Smooth muscle cell (in vitro differentiated cells): ENCODE measurements around the gene OLFML1. TPM values are rescaled to one million over a fixed set of nuclear protein-coding genes. Genes with fewer than 3 reads are reported as not detected.

Experiments
- DNase-seq: peaks from one replicate; lab custom pipeline; 2025; ENCODE audit not compliant: unreplicated experiment; lab: John Stamatoyannopoulos, UW
- H2AFZ ChIP-seq: fragments of 200-600 bp; sonication (generic); 2 replicates; pipeline ENCODE4 v1.6.0; 2016; ENCODE audit warnings: antibody characterized with exemption, low read depth, mild to moderate bottlenecking
- H3F3A ChIP-seq: fragments of 200-600 bp; sonication (generic); 2 replicates; pipeline ENCODE4 v1.6.0; 2017; ENCODE audit warnings: antibody characterized with exemption, low read depth
- H3K27ac ChIP-seq: fragments of 200-600 bp; sonication (generic); 2 replicates; pipeline ENCODE4 v1.5.1; 2016; ENCODE audit warnings: low read depth, mild to moderate bottlenecking
- H3K27me3 ChIP-seq: fragments of 200-600 bp; sonication (generic); 2 replicates; pipeline ENCODE4 v1.6.1; 2016; ENCODE audit warnings: low read depth, mild to moderate bottlenecking
- H3K36me3 ChIP-seq: fragments of 200-600 bp; sonication (generic); 2 replicates; pipeline ENCODE4 v1.5.1; 2016; ENCODE audit warnings: low read depth
- H3K4me1 ChIP-seq: fragments of 200-600 bp; sonication (generic); 2 replicates; pipeline ENCODE4 v1.5.1; 2016; ENCODE audit warnings: low read depth
- H3K4me2 ChIP-seq: fragments of 200-600 bp; sonication (generic); 2 replicates; pipeline ENCODE4 v1.6.0; 2016; ENCODE audit warnings: mild to moderate bottlenecking
- H3K4me3 ChIP-seq: fragments of 200-600 bp; sonication (generic); 2 replicates; pipeline ENCODE4 v1.5.1; 2016; ENCODE audit warnings: mild to moderate bottlenecking
- H3K79me2 ChIP-seq: fragments of 200-600 bp; sonication (generic); 2 replicates; pipeline ENCODE4 v1.6.0; 2016; ENCODE audit warnings: low read depth, mild to moderate bottlenecking
- H3K9ac ChIP-seq: fragments of 200-600 bp; sonication (generic); 2 replicates; pipeline ENCODE4 v1.6.0; 2016; ENCODE audit warnings: low read depth
- H3K9me3 ChIP-seq: fragments of 200-600 bp; sonication (generic); replicated peaks from 2 replicates; pipeline ENCODE4 v1.5.1; 2016; ENCODE audit warnings: low read depth
- H4K20me1 ChIP-seq: fragments of 200-600 bp; sonication (generic); 2 replicates; pipeline ENCODE4 v1.6.0; 2016; ENCODE audit warnings: low read depth
- CTCF ChIP-seq: fragments of 200-600 bp; sonication (generic); IDR thresholded peaks from 2 replicates; pipeline ENCODE4 v1.5.1; 2017; ENCODE audit warnings: borderline replicate concordance, mild to moderate bottlenecking, antibody characterized with exemption; ENCODE audit not compliant: insufficient read depth, poor library complexity, severe bottlenecking
- WGBS: methylation state at CpG from one replicate; pipeline ENCODE4 v1.1.7; 2016; ENCODE audit warnings: low lambda C conversion rate; 5-methylcytosine and 5-hydroxymethylcytosine counted together
- polyA plus RNA-seq: library from polyadenylated mRNA; unstranded; fragments of >200 nt; fragmentation: Nextera tagmentation; extraction: Ambion mirVana; gene quantifications from 2 replicates; pipeline ENCODE4 v1.2.1, GENCODE V29; 2016
- total RNA-seq: library from RNA; depleted of rRNA; stranded (reverse); fragments of >200 nt; gene quantifications from 2 replicates; pipeline ENCODE4 v1.2.3, GENCODE V29; 2014

The OLFML1 gene
- total and polyA plus RNA-seq, 2 experiments from 2014 or later: 0.14 TPM; not detected in 1

- DNase-seq: no peak
- Histone ChIP-seq H3F3A (no peaks in the 10 kb centered on the region), H4K20me1 (no peaks in the 10 kb centered on the region), H3K4me3 (no peak overlapping the region), H3K36me3 (no peaks in the 10 kb centered on the region), H3K9me3 (no peaks in the 10 kb centered on the region), H3K79me2 (no peaks in the 10 kb centered on the region), H2AFZ (no peak overlapping the region), H3K27me3 (no peaks in the 10 kb centered on the region), H3K9ac (no peak overlapping the region), H3K4me2 (peak overlapping the region; percentile 2), H3K27ac (no peak overlapping the region), H3K4me1 (peaks cover 8% of the 10 kb centered on the region)
- WGBS: 59% methylated on average over 3 of the region's 3 CpGs
- TF ChIP-seq CTCF: no peak
Measured at GRCh38 chr11:7437696-7438095, 47.6 kb upstream of the OLFML1 start.

GRCh38 chr11:7439746-7440320 lies 45.5 kb upstream of the OLFML1 start:
- Histone ChIP-seq H3K36me3 (no peaks in the 10 kb centered on the region), H3K9me3 (no peaks in the 10 kb centered on the region), H3F3A (no peaks in the 10 kb centered on the region), H4K20me1 (no peaks in the 10 kb centered on the region), H3K79me2 (no peaks in the 10 kb centered on the region), H3K4me1 (peaks cover 15% of the 10 kb centered on the region), H3K27me3 (no peaks in the 10 kb centered on the region), H3K4me2 (no peak overlapping the region), H3K27ac (no peak overlapping the region), H3K9ac (no peak overlapping the region), H3K4me3 (no peak overlapping the region), H2AFZ (no peak overlapping the region)
- no peak for TF ChIP-seq CTCF
- DNase-seq: no peak
- 88% methylated on average over 3 of the region's 3 CpGs for WGBS

GRCh38 chr11:7442588-7443215 lies 42.6 kb upstream of the OLFML1 start:
- Histone ChIP-seq H4K20me1 (no peaks in the 10 kb centered on the region), H3K36me3 (no peaks in the 10 kb centered on the region), H3K79me2 (no peaks in the 10 kb centered on the region), H3K27me3 (no peaks in the 10 kb centered on the region), H3K9ac (no peak overlapping the region), H3K9me3 (no peaks in the 10 kb centered on the region), H3K4me2 (no peak overlapping the region), H2AFZ (no peak overlapping the region), H3F3A (no peaks in the 10 kb centered on the region), H3K27ac (no peak overlapping the region), H3K4me3 (no peak overlapping the region), H3K4me1 (peaks cover 13% of the 10 kb centered on the region)
- DNase-seq: peak; percentile 29
- WGBS: 28% methylated on average over 6 of the region's 6 CpGs
- peak; percentile 89 for TF ChIP-seq CTCF
